WTC11 (cell line): ENCODE results near the gene ZNF407. TPM values are rescaled to one million over a fixed set of nuclear protein-coding genes. Genes with fewer than 3 reads are reported as not detected.

Experiments
- ATF1 ChIP-seq: sonication (generic); formaldehyde crosslinking; IDR thresholded peaks from 2 replicates; pipeline ENCODE4 v1.8.1; 2023; ENCODE audit warnings: mild to moderate bottlenecking, moderate library complexity, missing genetic modification reagents
- ELF4 ChIP-seq: sonication (generic); formaldehyde crosslinking; IDR thresholded peaks from 2 replicates; pipeline ENCODE4 v1.8.1; 2022; ENCODE audit warnings: low read depth, mild to moderate bottlenecking, moderate library complexity, missing genetic modification reagents
- ETV6 ChIP-seq: sonication (generic); formaldehyde crosslinking; IDR thresholded peaks from 2 replicates; pipeline ENCODE4 v1.8.1; 2022; ENCODE audit warnings: mild to moderate bottlenecking, missing genetic modification reagents
- GRHL2 ChIP-seq: fragments of 250-450 bp; sonication (Bioruptor Pico); IDR thresholded peaks from 2 replicates; pipeline ENCODE4 v1.8.0; 2022; ENCODE audit warnings: mild to moderate bottlenecking, moderate library complexity; ENCODE audit not compliant: insufficient replicate concordance, severe bottlenecking
- GTF2I ChIP-seq: fragments of 250-450 bp; sonication (Bioruptor Pico); conservative IDR thresholded peaks from 2 replicates; pipeline ENCODE4 v1.4.0; 2021; ENCODE audit warnings: mild to moderate bottlenecking
- JAZF1 ChIP-seq: fragments of 250-450 bp; sonication (Bioruptor Pico); IDR thresholded peaks from 2 replicates; pipeline ENCODE4 v1.9.0; 2021; ENCODE audit warnings: moderate library complexity, mild to moderate bottlenecking, inconsistent platforms
- JUN ChIP-seq: sonication (generic); formaldehyde crosslinking; IDR thresholded peaks from 2 replicates; pipeline ENCODE4 v1.8.0; 2023; ENCODE audit warnings: mild to moderate bottlenecking, missing genetic modification reagents
- MYBL2 ChIP-seq: sonication (generic); formaldehyde crosslinking; IDR thresholded peaks from 2 replicates; pipeline ENCODE4 v1.8.1; 2023; ENCODE audit warnings: mild to moderate bottlenecking, moderate library complexity, missing genetic modification reagents
- NR3C1 ChIP-seq: sonication (generic); formaldehyde crosslinking; conservative IDR thresholded peaks from 2 replicates; pipeline ENCODE4 v1.8.1; 2023; ENCODE audit warnings: low read depth, mild to moderate bottlenecking, missing genetic modification reagents
- RELA ChIP-seq: sonication (generic); formaldehyde crosslinking; IDR thresholded peaks from 2 replicates; pipeline ENCODE4 v1.8.1; 2022; ENCODE audit warnings: missing genetic modification reagents, mild to moderate bottlenecking, borderline replicate concordance
- SMAD4 ChIP-seq: sonication (generic); formaldehyde crosslinking; IDR thresholded peaks from 2 replicates; pipeline ENCODE4 v1.8.0; 2022; ENCODE audit warnings: mild to moderate bottlenecking, missing genetic modification reagents
- SOX15 ChIP-seq: fragments of 250-450 bp; sonication (Bioruptor Pico); IDR thresholded peaks from 2 replicates; pipeline ENCODE4 v1.9.0; 2021; ENCODE audit warnings: mild to moderate bottlenecking
- TCF7 ChIP-seq: sonication (generic); formaldehyde crosslinking; IDR thresholded peaks from 2 replicates; pipeline ENCODE4 v1.8.0; 2022; ENCODE audit warnings: mild to moderate bottlenecking, low read depth, missing genetic modification reagents, moderate library complexity
- ZBTB21 ChIP-seq: sonication (generic); formaldehyde crosslinking; IDR thresholded peaks from 2 replicates; pipeline ENCODE4 v1.8.1; 2023; ENCODE audit warnings: mild to moderate bottlenecking, missing genetic modification reagents, borderline replicate concordance
- ZNF138 ChIP-seq: sonication (generic); formaldehyde crosslinking; conservative IDR thresholded peaks from 2 replicates; pipeline ENCODE4 v1.8.1; 2022; ENCODE audit warnings: mild to moderate bottlenecking, moderate library complexity, missing genetic modification reagents
- ZNF219 ChIP-seq: sonication (generic); formaldehyde crosslinking; IDR thresholded peaks from 2 replicates; pipeline ENCODE4 v1.8.0; 2023; ENCODE audit warnings: missing genetic modification reagents, mild to moderate bottlenecking, borderline replicate concordance
- total RNA-seq: library from RNA; stranded (reverse); gene quantifications from 3 replicates; pipeline ENCODE4 v1.2.3, GENCODE V29; 2021
- TF ChIP-seq, protein P1 (sequence below): sonication (generic); formaldehyde crosslinking; IDR thresholded peaks from 2 replicates; pipeline ENCODE4 v1.8.1; 2023; ENCODE audit warnings: mild to moderate bottlenecking, moderate library complexity, missing genetic modification reagents
- TF ChIP-seq, protein P2 (sequence below): sonication (generic); formaldehyde crosslinking; IDR thresholded peaks from 2 replicates; pipeline ENCODE4 v1.8.0; 2023; ENCODE audit warnings: mild to moderate bottlenecking, missing genetic modification reagents
- TF ChIP-seq, protein P3 (sequence below): sonication (generic); formaldehyde crosslinking; IDR thresholded peaks from 2 replicates; pipeline ENCODE4 v1.8.0; 2022; ENCODE audit warnings: mild to moderate bottlenecking, missing genetic modification reagents
- TF ChIP-seq, protein P4 (sequence below): sonication (generic); formaldehyde crosslinking; IDR thresholded peaks from 2 replicates; pipeline ENCODE4 v1.8.1; 2023; ENCODE audit warnings: mild to moderate bottlenecking, missing genetic modification reagents
- TF ChIP-seq, protein P5 (sequence below): sonication (generic); formaldehyde crosslinking; IDR thresholded peaks from 2 replicates; pipeline ENCODE4 v1.8.0; 2023; ENCODE audit warnings: missing genetic modification reagents, mild to moderate bottlenecking, borderline replicate concordance
- TF ChIP-seq, protein P6 (sequence below): sonication (generic); formaldehyde crosslinking; IDR thresholded peaks from 2 replicates; pipeline ENCODE4 v1.8.1; 2022; ENCODE audit warnings: mild to moderate bottlenecking, missing genetic modification reagents, moderate library complexity, borderline replicate concordance
- TF ChIP-seq, protein P7 (sequence below): fragments of 250-450 bp; sonication (Bioruptor Pico); IDR thresholded peaks from 2 replicates; pipeline ENCODE4 v1.8.0; 2021; ENCODE audit warnings: mild to moderate bottlenecking
- TF ChIP-seq, protein P8 (sequence below): fragments of 250-450 bp; sonication (Bioruptor Pico); IDR thresholded peaks from 2 replicates; pipeline ENCODE4 v2.1.2; 2022; ENCODE audit warnings: mild to moderate bottlenecking, moderate library complexity

ZNF407 gene
- total RNA-seq, 1 experiment from 2014 or later, result 6.5 TPM

DNA sequence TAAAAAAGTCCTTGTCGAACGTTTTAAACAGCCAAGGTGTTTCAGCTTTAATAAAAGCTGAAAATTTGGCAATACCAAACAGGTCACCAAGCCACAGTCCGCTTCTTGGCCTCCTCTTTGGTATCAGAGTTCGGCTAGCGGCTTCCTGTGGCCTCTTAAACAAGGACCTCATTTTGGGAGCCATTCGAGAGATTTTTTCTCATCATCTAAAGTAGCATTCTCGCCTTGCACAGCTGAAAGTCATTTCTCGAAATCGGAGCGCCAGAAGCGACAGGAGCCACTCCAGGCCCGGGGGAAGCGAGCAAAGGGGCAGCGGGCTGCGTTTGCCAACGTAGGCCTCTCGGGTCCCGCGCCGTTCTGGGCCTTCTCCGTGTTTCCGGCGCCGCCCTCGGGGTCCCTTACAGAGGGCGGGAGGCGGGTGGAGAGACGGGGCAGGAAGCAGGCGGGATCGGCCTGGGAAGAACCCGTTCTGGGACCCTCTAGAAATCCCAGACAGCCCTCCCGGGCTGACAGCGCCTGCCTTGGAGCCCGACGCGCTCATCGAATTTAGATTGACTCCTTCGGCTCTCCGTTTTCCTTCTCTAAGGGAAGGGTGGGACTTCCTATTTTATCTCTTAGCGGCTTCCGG lies 522 bp upstream of the ZNF407 start (continued):
- TF ChIP-seq ELF4 (CRISPR knock-in tag), result no peak
- no peak for TF ChIP-seq ZNF138 (CRISPR knock-in tag)
- TF ChIP-seq, protein P1, sequence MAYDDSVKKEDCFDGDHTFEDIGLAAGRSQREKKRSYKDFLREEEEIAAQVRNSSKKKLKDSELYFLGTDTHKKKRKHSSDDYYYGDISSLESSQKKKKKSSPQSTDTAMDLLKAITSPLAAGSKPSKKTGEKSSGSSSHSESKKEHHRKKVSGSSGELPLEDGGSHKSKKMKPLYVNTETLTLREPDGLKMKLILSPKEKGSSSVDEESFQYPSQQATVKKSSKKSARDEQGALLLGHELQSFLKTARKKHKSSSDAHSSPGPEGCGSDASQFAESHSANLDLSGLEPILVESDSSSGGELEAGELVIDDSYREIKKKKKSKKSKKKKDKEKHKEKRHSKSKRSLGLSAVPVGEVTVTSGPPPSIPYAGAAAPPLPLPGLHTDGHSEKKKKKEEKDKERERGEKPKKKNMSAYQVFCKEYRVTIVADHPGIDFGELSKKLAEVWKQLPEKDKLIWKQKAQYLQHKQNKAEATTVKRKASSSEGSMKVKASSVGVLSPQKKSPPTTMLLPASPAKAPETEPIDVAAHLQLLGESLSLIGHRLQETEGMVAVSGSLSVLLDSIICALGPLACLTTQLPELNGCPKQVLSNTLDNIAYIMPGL (CRISPR knock-in tag), result no peak
- TF ChIP-seq TCF7, result no peak
- TF ChIP-seq JUN (CRISPR knock-in tag), result no peak
- no peak for TF ChIP-seq ZNF219
- no peak for TF ChIP-seq RELA
- TF ChIP-seq ZBTB21 (CRISPR knock-in tag), result no peak
- TF ChIP-seq, protein P2, sequence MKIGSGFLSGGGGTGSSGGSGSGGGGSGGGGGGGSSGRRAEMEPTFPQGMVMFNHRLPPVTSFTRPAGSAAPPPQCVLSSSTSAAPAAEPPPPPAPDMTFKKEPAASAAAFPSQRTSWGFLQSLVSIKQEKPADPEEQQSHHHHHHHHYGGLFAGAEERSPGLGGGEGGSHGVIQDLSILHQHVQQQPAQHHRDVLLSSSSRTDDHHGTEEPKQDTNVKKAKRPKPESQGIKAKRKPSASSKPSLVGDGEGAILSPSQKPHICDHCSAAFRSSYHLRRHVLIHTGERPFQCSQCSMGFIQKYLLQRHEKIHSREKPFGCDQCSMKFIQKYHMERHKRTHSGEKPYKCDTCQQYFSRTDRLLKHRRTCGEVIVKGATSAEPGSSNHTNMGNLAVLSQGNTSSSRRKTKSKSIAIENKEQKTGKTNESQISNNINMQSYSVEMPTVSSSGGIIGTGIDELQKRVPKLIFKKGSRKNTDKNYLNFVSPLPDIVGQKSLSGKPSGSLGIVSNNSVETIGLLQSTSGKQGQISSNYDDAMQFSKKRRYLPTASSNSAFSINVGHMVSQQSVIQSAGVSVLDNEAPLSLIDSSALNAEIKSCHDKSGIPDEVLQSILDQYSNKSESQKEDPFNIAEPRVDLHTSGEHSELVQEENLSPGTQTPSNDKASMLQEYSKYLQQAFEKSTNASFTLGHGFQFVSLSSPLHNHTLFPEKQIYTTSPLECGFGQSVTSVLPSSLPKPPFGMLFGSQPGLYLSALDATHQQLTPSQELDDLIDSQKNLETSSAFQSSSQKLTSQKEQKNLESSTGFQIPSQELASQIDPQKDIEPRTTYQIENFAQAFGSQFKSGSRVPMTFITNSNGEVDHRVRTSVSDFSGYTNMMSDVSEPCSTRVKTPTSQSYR (CRISPR knock-in tag), result no peak
- TF ChIP-seq SMAD4 (CRISPR knock-in tag), result no peak
- TF ChIP-seq NR3C1, result no peak
- TF ChIP-seq, protein P3, sequence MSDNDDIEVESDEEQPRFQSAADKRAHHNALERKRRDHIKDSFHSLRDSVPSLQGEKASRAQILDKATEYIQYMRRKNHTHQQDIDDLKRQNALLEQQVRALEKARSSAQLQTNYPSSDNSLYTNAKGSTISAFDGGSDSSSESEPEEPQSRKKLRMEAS (CRISPR knock-in tag), result 0 out of 2 replicates have a peak, but pooled peaks have one; percentile 15
- TF ChIP-seq GRHL2, result no peak
- TF ChIP-seq, protein P4, sequence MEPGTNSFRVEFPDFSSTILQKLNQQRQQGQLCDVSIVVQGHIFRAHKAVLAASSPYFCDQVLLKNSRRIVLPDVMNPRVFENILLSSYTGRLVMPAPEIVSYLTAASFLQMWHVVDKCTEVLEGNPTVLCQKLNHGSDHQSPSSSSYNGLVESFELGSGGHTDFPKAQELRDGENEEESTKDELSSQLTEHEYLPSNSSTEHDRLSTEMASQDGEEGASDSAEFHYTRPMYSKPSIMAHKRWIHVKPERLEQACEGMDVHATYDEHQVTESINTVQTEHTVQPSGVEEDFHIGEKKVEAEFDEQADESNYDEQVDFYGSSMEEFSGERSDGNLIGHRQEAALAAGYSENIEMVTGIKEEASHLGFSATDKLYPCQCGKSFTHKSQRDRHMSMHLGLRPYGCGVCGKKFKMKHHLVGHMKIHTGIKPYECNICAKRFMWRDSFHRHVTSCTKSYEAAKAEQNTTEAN (CRISPR knock-in tag), result 0 out of 2 replicates have a peak, but pooled peaks have one; percentile 21
- no peak for TF ChIP-seq SOX15
- TF ChIP-seq ATF1, result no peak
- TF ChIP-seq GTF2I (CRISPR knock-in tag), result no peak
- peak; percentile 70; the same call in 1 of the 2 replicates for TF ChIP-seq ETV6
- TF ChIP-seq, protein P5, sequence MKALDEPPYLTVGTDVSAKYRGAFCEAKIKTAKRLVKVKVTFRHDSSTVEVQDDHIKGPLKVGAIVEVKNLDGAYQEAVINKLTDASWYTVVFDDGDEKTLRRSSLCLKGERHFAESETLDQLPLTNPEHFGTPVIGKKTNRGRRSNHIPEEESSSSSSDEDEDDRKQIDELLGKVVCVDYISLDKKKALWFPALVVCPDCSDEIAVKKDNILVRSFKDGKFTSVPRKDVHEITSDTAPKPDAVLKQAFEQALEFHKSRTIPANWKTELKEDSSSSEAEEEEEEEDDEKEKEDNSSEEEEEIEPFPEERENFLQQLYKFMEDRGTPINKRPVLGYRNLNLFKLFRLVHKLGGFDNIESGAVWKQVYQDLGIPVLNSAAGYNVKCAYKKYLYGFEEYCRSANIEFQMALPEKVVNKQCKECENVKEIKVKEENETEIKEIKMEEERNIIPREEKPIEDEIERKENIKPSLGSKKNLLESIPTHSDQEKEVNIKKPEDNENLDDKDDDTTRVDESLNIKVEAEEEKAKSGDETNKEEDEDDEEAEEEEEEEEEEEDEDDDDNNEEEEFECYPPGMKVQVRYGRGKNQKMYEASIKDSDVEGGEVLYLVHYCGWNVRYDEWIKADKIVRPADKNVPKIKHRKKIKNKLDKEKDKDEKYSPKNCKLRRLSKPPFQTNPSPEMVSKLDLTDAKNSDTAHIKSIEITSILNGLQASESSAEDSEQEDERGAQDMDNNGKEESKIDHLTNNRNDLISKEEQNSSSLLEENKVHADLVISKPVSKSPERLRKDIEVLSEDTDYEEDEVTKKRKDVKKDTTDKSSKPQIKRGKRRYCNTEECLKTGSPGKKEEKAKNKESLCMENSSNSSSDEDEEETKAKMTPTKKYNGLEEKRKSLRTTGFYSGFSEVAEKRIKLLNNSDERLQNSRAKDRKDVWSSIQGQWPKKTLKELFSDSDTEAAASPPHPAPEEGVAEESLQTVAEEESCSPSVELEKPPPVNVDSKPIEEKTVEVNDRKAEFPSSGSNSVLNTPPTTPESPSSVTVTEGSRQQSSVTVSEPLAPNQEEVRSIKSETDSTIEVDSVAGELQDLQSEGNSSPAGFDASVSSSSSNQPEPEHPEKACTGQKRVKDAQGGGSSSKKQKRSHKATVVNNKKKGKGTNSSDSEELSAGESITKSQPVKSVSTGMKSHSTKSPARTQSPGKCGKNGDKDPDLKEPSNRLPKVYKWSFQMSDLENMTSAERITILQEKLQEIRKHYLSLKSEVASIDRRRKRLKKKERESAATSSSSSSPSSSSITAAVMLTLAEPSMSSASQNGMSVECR (CRISPR knock-in tag), result no peak
- TF ChIP-seq JAZF1 (CRISPR knock-in tag), result no peak
- TF ChIP-seq, protein P6, sequence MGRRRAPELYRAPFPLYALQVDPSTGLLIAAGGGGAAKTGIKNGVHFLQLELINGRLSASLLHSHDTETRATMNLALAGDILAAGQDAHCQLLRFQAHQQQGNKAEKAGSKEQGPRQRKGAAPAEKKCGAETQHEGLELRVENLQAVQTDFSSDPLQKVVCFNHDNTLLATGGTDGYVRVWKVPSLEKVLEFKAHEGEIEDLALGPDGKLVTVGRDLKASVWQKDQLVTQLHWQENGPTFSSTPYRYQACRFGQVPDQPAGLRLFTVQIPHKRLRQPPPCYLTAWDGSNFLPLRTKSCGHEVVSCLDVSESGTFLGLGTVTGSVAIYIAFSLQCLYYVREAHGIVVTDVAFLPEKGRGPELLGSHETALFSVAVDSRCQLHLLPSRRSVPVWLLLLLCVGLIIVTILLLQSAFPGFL (CRISPR knock-in tag), result no peak
- TF ChIP-seq, protein P7, sequence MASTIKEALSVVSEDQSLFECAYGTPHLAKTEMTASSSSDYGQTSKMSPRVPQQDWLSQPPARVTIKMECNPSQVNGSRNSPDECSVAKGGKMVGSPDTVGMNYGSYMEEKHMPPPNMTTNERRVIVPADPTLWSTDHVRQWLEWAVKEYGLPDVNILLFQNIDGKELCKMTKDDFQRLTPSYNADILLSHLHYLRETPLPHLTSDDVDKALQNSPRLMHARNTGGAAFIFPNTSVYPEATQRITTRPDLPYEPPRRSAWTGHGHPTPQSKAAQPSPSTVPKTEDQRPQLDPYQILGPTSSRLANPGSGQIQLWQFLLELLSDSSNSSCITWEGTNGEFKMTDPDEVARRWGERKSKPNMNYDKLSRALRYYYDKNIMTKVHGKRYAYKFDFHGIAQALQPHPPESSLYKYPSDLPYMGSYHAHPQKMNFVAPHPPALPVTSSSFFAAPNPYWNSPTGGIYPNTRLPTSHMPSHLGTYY (CRISPR knock-in tag), result no peak
- TF ChIP-seq, protein P8, sequence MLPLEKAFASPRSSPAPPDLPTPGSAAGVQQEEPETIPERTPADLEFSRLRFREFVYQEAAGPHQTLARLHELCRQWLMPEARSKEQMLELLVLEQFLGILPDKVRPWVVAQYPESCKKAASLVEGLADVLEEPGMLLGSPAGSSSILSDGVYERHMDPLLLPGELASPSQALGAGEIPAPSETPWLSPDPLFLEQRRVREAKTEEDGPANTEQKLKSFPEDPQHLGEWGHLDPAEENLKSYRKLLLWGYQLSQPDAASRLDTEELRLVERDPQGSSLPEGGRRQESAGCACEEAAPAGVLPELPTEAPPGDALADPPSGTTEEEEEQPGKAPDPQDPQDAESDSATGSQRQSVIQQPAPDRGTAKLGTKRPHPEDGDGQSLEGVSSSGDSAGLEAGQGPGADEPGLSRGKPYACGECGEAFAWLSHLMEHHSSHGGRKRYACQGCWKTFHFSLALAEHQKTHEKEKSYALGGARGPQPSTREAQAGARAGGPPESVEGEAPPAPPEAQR (CRISPR knock-in tag), result no peak
- 0 out of 2 replicates have a peak, but pooled peaks have one; percentile 37 for TF ChIP-seq MYBL2
